Activated CD4-positive, CD25-positive, alpha-beta regulatory T cell treated with anti-CD3 and anti-CD28 coated beads, Interleukin-2, amount 50 U/mL, for 16 hours (primary cell): Measurements from ENCODE around the gene PNPLA3.
"Not testable (repeated sequence)": the region's sequence is repeated elsewhere in the genome, so short reads cannot be mapped to it uniquely, and the experiment has no call there.

Source experiments
- DNase-seq: peaks from one replicate; pipeline ENCODE4 v3.0.0-alpha.2; 2020; ENCODE audit warnings: low read depth, low spot score

Gene PNPLA3

DNA sequence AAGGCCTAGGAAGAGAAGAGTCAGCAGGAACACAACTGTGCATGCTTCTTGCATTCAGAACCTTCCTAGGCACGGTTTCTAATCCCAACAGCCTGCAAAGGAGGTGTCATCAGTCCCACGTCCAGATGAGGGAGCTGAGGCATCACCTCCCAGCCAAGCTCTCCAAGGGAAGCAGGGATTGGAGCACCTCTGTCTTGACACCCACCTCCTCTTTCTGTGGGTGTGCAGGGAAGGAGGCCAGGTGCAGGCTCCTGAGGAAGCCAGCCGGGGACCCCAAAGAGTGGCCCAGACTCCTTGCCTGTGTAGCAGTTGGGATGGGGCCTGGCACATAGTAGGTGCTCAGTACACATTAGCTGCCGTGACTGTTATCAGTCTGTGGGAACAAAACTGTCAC, 33.7 kb upstream of the PNPLA3 start:
- DNase-seq = no peak

DNA sequence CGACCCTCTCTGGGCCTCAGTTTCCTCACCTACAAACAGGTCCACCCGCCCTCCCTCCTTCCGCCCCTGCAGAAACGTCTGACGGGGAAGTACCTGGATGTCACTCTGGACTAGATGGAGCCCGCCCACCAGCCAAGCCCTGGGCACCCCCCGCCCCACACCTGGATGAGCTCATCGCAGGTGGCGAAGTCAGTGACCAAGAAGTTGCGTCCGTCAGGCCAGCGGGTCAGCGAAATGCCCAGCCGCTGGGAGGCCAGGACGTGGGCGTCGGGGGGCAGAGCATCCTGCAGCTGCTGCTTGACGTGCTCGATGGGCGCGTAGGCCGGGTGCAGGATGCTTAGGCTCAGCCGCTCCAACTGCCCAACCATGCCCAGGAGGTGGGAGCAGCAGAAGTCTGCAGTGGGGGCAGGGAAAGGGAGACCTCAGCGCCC, 32.7 kb upstream of the PNPLA3 start:
- DNase-seq = no peak

DNA sequence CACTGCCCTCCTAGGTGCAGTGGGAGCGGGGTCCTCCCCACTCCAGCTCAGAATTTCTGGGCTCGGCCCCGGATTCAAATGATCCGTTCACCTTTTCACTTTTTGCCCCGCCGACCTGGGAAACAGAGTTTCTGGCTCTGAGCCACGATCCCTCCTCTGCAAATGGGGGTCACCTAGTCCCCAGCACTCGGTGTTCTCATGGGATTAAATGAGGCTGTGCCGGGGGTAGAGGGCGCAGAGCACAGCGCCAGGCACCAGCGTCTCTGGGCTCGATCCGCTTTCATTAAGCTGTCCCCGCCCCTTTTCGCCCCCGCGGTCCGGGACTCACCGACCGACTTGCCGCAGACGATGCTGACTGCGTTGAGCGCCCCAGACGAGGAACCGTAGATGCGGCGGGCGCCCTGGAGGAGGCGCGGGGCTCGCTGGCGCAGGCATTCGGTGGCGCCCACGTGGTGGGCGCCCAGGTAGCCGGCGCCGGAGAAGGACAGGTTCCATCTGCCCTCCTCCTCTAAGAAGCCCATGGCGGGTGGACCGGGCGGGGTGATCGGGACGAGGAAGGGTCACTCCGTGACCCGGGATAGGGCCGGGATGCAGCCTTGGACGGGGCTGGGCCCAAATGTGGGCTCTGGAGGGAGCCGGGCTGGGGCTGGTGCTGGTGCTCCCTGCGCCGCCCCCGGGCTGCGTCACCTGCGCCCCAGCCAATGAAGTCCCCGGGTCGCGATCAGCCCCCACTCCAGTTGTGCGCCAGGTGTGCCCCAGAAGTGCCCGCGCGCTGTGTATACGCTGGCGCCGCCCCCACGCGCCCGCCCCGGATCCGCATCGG, 32.0 kb upstream of the PNPLA3 start, which contains the start of gene PNPLA5:
TSS of gene PNPLA5 (minus strand) at position 654 of the 823 bp plus-strand sequence. CDS start at position 521, 133 bp downstream.
- DNase-seq = no peak

DNA sequence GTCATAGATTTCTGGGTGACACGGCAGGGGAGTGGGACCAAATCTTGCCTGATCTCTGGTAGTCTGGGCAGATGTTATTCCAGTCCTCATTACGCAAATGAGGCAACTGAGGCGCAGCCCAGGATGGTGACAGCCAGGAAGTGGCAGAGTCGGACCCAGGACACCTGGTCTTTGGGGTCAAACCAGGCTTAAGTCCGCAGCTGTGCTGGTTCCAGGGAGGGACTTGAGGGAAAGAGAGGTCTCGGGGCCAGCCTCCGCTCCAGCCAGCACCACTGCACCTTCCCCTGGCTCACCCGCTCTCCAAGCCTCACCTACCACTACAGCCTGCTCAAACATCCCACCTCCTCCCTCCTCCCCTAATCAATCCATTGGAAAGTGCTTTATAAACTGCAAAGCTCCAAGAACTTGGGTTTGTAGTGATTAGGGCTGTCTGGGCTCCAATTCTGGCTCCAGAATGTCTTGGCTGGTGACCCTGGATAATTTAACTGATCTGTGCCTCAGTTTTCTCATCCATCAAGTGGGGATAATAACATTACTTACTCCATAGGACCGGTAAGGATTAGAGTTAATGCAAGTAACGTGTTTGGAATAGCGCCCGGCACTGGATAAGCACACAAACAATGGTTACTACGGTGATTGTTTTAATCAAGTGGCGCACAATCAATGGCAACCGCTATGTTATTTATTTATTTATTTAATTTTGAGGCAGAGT, 31.3 kb upstream of the PNPLA3 start:
- no peak for DNase-seq

DNA sequence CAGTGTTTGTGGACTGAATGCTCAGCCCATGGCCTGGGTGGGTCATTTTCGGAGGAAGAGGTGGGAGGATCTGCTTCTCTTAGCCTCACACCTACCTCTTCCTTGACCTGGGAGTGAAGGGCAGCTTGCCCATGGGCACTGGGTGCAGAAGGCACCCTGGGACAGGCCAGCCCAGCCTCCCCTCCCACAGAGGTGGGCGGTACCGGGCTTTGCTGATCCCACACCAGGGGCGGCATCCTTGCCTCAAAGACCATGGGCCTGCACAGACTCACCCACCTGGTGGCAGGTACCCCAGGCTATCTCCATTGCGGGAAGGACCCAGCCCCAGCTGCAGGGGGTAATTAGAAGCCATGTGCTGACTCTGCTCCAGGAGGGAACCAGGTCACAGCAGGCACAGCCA, 30.3 kb upstream of the PNPLA3 start:
- DNase-seq = no peak

DNA sequence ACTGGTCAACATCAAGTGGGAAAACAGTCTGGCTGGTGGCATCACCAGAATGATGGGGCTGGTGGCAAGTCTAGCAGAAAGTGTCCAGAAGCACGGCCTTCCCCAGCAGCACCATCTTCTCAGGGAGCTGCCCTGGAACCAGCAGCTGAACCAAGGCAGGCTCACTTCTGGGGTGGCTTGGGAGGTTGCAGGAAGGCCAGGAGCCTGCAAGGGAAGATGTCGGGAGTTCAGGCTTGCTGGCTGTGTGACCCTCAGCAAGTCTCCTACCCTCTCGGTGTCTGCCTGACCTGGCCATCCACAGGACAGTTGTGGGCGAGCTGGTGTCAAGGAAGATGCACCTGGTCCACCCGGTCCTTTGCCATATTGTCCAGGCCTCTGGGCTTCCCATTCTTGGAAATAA, 29.5 kb upstream of the PNPLA3 start:
- no peak for DNase-seq

DNA sequence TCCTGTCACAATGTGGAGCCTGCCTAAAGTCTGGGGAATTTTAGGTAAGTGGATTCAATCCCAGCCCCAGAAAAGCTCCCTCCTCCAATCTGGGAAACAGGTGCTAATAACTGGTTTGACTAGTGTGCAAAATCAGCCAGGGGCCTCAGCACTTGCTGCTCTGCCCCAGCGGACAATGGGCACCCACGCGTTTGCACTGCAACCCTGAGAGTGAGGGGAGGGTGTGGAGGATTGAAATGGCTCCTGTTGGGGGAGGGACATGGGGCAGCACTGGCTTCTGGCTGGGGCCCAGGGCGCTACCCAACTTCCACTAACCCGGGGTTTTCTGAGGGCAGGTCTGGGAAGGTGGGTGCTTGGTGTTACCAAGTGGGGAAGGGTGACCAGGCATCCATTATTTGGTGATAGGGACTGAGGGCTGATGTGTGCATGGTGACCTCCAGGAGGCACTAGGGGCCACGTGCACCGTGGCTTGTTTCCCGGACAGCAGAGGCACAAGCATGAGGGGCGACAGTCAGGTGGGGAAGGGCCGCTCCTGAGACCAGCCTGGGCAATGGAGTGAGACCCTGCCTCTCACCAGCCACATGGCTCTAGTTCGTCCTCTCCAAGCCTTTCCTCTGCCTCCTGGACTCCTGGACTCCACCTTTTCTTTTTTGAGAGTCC, 27.5 kb upstream of the PNPLA3 start:
- no peak for DNase-seq

DNA sequence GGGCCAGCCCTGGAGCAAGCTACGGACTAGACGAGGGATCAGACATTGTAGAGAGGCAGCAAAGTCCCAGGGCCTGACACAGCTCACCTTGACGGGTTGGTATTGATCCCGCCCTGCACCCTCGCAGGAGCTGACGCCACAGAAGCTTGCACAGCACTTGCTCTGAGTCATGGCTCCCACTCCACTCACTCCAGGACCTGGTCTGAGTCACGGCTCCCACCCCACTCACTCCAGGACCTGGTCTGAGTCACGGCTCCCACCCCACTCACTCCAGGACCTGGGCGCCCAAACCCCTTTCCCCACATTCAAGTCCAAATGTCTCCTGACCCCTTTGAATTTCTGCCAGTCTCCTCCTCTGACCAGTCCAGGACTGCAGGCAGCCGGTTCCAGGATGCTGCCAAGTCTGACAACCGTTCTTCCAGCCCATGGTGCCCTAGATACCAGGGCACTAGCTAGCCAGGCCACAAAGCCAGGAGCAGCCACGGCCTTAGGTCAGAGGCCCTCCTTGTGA, 25.8 kb upstream of the PNPLA3 start:
- no peak for DNase-seq

DNA sequence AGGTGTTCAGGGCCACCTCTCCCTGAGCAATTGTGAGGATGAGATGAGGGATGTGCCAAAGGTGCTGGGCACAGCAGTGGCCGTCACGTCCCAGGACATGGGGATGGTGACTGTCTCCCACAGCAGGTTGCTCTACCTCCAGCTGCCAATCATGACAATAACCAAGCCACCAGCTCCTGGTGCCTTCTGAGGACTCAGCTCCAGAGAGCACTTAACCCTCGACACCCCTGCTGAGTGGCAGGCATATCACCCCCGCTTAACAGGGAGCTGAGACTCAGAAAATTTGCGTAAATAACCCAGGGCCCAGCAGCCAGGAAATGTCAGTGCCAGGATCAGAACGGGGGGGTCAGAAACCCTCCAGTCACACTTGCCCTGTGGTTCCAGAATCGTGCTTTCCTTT, 23.4 kb upstream of the PNPLA3 start:
- no peak for DNase-seq

DNA sequence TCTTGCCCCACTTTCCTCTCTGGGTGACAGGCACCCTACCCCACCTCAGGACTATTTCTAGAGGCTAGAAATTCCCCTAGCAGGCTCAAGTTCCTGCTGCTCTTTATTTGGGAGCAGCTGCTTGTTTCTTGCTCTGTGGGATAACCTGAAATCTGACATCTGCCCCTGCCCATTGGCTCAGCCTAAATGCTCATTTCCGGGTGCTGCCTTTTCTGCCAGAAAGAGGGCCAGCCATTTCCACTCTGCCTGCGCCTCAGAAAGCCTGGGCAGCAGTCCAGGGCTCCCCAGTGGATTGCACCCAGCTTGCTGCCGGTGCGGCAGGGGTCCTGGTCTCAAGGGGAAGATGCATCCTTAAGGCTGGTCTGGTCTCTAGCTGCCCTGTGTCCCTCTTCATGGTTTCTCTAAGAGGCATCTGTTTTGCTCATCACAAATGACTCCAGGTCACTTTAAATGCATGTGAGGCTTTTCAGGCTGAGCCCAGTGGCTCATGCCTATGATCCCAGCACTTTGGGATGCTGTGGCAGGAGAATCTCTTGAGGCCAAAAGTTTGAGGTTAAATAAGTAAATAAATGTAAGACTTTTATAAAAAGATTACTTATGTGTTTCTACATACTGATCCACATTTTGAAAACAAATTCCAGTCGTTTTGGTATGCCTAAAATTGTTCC, 21.5 kb upstream of the PNPLA3 start:
- no peak for DNase-seq

DNA sequence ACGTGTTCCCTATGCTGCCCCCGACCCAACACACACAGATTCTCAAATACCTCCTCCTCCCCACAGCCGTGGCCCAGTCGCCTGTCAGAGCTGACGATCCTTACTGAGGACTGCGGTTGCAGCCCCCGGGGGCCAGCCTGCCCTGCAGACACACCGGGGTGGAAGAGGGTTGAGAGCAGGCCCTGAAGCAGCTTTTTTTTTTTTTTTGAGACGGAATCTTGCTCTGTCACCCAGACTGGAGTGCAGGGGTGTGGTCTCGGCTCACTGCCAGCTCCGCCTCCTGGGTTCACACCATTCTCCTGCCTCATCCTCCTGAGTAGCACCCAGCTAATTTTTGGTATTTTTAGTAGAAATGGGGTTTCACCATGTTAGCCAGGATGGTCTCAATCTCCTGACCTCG, 20.6 kb upstream of the PNPLA3 start:
- DNase-seq = not testable (repeated sequence)

DNA sequence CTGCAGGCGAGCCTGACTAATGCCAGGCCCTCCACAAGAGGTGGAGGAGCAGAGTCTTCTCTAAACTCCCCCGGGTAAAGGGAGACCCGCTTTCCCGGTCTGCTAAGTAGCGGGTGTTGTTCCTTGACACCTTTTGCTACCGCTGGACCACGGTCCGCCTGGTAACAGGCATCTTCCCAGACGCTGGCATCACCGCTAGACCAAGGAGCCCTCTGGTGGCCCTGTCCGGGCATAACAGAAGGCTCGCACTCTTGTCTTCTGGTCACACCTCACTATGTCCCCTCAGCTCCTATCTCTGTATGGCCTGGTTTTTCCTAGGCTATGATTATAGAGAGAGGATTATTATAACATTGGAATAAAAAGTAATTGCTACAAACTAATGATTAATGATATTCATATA, 19.2 kb upstream of the PNPLA3 start:
- DNase-seq = not testable (repeated sequence)

DNA sequence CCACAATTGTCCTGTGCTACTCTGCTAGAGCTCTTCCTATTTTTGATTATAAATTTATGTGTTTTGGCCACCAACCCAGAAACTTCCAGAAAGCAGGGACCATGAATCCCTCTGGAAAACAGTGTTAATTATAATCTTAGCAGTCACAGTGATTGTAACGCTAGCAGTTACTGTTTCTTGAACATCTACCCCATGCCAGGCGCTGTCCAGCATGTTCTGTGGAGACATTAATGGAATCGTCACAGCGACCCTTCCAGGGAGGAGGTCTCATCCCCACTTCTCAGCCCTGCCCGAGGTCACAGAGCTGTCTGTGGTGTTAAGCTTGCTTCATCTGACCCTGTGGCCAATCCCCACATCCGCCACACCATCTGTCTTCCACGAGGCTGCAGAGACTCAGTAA, 17.9 kb upstream of the PNPLA3 start:
- no peak for DNase-seq

DNA sequence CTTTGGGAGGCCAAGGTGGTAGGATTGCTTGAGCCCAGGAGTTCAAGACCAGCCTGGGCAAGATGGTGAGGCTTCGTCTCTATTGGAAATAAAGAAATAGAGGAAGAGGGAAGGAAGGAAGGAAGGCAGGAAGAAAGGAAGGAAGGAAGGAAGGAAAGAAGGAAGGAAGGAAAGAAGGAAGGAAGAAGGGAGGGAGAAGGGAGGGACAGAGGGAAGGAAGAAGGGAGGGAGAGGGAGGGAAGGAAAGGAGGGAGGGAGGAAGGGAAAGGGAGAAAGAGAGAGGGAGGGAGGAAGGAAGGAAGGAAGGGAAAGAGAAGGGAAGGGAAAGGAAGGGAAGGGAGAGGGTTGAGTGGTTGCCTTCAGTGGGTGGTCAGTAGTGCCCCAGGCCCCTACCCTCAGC, 13.9 kb upstream of the PNPLA3 start:
- no peak for DNase-seq

DNA sequence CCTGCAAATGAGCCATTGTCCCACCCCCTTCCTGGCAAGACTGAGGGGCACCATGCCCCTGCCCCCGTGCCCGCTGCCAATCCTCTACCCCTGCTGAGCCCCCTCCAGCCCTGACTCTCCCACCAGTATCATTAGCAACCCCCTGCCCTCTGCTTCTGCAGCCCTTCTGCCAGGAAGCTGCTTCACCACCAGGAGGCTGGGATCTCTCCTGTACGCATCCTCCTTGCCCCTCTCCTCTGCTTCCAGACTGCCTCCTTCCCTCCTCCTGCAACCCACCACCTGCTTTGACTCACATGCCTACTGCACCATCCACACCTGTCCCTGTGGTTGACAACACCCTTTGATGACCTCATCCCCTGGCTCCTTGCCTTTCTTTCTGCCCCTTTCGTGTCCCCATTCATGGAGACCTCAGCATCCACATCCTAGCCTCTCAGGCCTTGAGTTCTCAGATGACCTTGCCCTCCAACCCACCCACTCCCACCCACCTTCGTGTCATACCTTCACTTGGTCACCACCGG, 13.4 kb upstream of the PNPLA3 start:
- DNase-seq = no peak

DNA sequence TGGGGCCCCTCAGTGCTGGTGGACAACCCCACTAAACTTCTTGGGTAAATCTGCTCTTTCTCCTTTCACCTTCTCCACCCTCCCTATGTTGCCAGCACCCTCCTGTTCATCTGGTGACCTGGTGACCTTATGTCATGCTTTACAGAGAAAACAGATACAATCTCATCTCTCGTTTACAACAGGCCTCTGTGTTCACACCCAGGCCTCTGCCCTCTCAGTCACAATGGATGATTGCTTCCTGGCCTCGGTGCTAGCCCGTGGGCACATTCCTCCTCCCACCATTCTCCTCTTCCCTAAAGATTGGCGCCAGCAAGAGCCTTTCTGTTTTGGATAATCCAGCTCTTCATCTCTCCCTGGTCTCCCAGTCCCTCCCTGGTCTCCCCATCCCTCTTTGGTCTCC, 12.3 kb upstream of the PNPLA3 start:
- DNase-seq = no peak

DNA sequence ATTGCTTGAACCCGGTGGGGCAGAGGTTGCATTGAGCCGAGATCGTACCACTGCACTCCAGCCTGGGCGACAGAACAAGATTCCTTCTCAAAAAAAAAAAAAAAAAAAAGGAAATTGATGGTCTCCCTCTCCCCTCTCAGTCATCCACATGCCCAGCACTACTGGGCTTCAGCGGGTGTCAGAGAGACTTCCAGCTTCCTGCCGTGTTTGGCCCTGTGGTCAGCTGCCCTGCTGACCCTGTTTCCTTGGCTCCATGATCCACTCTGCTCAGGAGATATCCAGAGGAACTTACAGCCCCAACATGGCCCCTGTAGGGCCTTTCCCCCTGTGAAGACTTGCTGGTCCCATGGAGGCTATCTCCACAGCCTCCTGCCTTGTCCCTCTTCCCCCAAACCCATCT, 6.1 kb upstream of the PNPLA3 start:
- DNase-seq = no peak

DNA sequence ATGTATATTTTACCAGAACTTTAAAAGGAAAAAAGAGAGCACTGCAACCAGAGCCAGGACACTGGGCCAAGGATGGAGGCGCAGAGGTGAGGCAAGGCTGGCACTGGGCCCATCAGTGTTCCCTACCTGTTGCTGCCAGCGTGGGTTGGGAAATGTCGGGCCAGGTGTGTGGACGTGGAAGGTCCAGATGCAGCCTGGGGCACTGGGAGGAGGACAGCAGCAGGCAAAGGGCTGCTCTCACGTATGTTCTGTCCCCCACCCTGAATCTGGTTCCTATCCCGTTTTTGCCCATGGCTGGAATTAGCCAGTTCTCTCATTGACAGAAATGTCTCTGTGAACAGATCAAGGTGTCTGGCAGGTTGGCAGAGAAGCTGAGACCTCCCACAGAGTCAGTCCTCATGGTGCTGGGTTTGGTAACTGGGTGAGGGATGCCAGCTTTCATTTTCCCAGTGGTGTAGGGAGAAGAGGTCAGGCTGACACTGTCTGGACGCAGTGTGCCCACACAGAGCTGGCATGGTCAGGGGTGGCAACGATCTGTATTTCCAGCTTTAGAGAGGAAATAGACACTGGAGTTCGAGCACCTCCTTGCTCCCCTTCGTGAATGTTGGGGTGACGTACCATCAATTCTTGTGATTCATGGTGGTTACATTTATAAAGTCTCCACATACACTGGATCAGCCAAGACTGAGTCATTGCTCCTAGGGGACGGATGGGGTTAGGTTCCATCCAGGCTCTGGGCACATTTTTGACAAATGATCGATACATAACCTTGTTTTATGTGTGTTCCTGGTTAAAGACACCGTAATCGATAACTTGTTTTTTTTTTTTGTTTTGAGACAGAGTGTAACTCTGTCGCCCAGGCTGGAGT, 4.3 kb upstream of the PNPLA3 start:
- no peak for DNase-seq

DNA sequence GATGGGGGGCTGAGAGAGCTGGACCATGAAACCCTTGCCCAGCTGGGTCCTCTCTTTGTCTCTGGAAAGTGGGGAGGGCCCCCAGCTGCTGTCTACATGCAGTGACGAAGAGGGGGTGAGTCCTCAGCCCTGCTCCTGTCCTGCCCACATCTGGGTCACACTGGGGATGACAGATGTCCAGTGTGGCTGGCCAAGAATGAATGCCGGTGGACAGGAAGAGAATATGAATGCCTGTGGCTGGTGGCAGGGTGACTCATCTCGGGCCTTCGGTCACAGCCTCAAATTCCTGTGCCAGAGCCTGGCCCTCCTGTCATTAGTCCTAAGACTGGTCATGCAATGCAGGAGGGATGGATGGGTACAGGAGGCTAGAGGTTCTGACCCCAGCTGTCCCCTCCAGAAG, 2.2 kb upstream of the PNPLA3 start:
- DNase-seq = no peak

DNA sequence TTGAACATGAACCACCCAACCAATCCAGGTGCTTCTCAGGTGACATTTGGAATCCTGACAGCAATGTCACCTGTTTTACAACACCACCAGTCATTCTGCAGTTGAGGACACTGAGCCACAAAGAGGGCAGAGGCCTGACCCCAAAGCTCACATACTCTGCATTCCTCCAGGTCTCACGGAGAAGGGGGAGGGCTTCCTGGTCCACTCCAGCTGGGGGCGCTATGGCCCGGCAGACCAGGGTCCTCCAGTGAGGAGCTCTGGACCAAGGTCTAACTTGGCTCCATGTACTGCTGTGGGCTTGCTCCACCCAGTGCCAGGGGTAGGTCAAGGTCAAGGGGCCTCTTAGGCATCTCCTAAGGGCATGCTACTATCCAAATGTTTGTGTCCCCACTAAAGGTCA, 1.5 kb upstream of the PNPLA3 start:
- no peak for DNase-seq

DNA sequence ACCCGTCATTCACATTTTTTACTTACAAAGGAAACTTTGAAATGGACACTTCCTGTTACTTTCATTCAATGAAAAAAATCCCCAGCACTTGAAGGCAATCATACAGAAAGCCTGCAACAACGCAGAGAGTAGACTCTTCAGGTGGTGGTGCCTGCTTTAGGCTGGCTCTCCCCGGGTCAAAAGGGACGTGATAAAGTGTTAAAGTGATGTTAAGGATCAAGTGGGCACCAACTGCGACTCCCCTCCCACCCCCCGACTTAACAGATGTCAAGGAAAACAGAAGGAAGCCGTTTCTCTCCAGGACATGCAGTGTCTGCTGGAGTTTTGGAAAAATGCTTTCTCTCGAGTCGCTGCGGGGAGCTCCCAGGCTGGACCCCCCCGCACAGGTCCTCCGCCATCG, 414 bp upstream of the PNPLA3 start:
- no peak for DNase-seq
